ENCODE data around the gene KCNK10. TPM values are rescaled to one million over a fixed set of nuclear protein-coding genes. Genes with fewer than 3 reads are reported as not detected.

The KCNK10 gene
- total RNA-seq (2014; rRNA removed; shearing (Covaris generic)) = 0.69 and 1.9 TPM in 2 replicates
- 0.15 TPM in 1 of 2 replicates, not detected in the other for polyA plus RNA-seq (2015; cell fraction: cytosol; rRNA removed)
- 0.03 and 0.10 TPM in 2 replicates for polyA plus RNA-seq (2015; cell fraction: nucleus; rRNA removed)

DNA sequence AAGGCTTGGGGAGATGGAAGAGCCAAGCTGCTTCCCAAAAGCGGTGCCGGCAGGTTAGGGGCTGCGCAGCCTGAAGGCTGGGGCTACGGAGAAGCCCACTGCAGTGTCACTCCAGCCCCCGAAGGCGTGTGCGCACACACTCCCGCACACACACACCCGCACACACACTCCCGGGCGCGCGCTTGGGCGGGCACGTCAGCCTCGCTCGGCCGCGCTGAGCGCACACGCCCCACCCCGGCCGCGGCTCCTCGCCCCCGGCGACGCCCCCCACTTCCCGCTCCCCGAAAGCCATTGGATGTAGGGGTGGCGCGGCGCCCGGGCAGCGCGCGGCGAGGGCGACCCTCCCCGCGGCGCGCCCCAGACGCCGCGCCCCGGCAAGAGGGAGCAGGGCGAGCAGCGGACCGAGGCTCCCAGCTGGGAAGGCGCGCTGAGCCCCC, at the start of gene KCNK10:
Gene KCNK10 (minus strand): TSS at position 184 of the 437 bp plus-strand sequence. CDS start 471 bp downstream, outside the sequence.
- in situ Hi-C loops (cut with HindIII; ENCODE audit: low pct_unique_long_range_greater_than_20kb, low sequenced_read_pairs) = no loop called here
- DNase-seq (ENCODE audit: low read depth, low spot score) = no peak

DNA sequence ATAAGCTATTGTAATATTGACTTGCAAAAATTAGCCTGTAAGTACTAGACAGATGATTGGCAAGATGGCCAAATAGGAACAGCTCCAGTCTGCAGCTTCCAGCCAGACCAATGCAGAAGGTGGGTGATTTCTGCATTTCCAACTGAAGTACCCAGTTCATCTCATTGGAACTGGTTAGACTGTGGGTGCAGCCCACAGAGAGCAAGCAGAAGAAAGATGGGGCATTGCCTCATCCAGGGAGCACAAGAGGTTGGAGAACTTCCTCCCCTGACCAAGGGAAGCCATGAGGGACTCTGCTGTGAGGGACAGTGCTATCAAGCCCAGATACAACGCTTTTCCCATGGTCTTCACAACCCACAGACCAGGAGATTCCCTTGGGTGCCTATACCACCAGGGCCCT, 46.4 kb upstream of the KCNK10 start:
- in situ Hi-C loops (cut with HindIII; ENCODE audit: low pct_unique_long_range_greater_than_20kb, low sequenced_read_pairs) = no loop called here
- no peak for DNase-seq (ENCODE audit: low read depth, low spot score)

DNA sequence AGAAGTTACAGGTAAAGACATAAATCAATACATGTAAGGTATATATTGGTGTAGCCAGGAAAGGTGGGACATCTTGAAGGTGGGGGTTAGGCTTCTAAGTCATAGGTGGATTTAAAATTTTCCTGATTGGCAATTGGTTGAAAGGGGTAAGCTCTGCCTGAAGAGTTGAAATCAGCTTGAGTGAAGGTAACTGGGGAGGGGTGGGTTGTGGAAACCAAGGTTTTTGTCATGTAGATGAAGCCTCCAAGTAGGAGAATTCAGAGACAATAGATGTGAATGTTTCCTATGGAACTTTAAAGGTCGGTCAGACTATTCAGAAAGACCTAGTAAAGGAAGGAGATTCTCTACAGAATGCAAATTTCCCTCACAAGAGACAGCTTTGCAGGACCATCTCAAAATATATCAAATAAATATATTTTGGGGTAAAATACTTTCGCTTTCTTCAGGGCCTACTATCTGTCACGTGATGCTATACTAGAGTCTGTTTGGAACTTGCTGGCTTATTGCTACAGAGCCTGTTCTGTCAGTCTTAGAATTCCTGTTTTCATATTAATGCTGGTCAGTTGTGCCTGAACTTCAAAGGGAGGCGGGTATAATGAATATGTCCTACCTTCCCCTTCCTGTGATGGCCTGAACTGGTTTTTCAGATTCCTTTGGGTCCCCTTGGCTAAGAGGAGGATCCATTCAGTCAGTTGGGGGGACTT, 41.8 kb upstream of the KCNK10 start:
- no peak for DNase-seq (ENCODE audit: low read depth, low spot score)
- in situ Hi-C loops (cut with HindIII; ENCODE audit: low pct_unique_long_range_greater_than_20kb, low sequenced_read_pairs) = no loop called here

GRCh38 chr14:88363644-88364043, 40.6 kb upstream of the KCNK10 start:
- in situ Hi-C loops (cut with HindIII; ENCODE audit: low pct_unique_long_range_greater_than_20kb, low sequenced_read_pairs) = no loop called here

GRCh38 chr14:88359500-88359899, 36.4 kb upstream of the KCNK10 start:
- no peak for DNase-seq (ENCODE audit: low read depth, low spot score)
- in situ Hi-C loops (cut with HindIII; ENCODE audit: low pct_unique_long_range_greater_than_20kb, low sequenced_read_pairs) = no loop called here

More at GRCh38 chr14:88363644-88364043, 40.6 kb upstream of the KCNK10 start:
- no peak for DNase-seq (ENCODE audit: low read depth, low spot score)

DNA sequence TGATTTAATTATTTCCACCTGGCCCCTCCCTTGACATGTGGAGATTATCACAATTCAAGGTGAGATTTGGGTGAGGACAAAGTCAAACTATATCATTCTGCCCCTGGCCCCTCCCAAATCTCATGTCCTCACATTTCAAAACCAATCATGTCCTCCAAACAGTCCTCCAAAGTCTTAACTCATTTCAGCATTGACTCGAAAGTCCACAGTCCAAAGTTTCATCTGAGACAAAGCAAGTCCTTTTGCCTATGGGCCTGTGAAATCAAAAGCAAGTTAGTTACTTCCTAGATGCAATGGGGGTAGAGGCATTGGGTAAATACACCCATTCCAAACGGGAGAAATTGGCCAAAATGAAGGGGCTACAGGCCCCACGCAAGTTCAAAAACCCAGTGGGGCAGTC, 31.3 kb upstream of the KCNK10 start:
- no peak for DNase-seq (ENCODE audit: low read depth, low spot score)

GRCh38 chr14:88352698-88353097, 29.6 kb upstream of the KCNK10 start:
- DNase-seq (ENCODE audit: low read depth, low spot score) = no peak

More for the DNA sequence above, 31.3 kb upstream of the KCNK10 start:
- in situ Hi-C loops (cut with HindIII; ENCODE audit: low pct_unique_long_range_greater_than_20kb, low sequenced_read_pairs) = no loop called here

GRCh38 chr14:88351966-88352691, 29.1 kb upstream of the KCNK10 start:
- peak; percentile 55 for DNase-seq (ENCODE audit: low read depth, low spot score)
- in situ Hi-C loops (cut with HindIII; ENCODE audit: low pct_unique_long_range_greater_than_20kb, low sequenced_read_pairs) = no loop called here

More at GRCh38 chr14:88352698-88353097, 29.6 kb upstream of the KCNK10 start:
- in situ Hi-C loops (cut with HindIII; ENCODE audit: low pct_unique_long_range_greater_than_20kb, low sequenced_read_pairs) = no loop called here

DNA sequence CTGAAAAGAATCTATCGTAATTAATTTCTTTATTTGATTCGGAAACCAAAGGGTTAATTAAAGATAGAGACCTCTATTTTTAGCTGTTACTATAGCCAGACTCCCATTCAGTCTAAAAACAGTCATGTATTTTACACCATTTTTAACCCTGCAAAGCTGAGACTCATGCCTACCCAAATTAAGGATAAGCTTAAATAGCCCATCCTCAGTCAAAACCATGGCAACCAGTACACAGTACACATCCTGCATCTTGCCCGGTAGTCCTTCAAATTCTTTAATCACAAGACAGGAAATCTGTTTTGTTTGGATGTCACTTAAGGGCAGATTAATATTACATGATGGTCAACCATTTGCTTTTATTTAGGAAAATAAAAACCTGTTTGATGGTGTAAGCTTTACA, 25.5 kb upstream of the KCNK10 start:
- in situ Hi-C loops (cut with HindIII; ENCODE audit: low pct_unique_long_range_greater_than_20kb, low sequenced_read_pairs) = no loop called here
- DNase-seq (ENCODE audit: low read depth, low spot score) = no peak

- DNase-seq (ENCODE audit: low read depth, low spot score) = peak; percentile 16
- in situ Hi-C loops (cut with HindIII; ENCODE audit: low pct_unique_long_range_greater_than_20kb, low sequenced_read_pairs) = no loop called here
These were observed 23.1 kb upstream of the KCNK10 start for GRCh38 chr14:88346048-88346639.

DNA sequence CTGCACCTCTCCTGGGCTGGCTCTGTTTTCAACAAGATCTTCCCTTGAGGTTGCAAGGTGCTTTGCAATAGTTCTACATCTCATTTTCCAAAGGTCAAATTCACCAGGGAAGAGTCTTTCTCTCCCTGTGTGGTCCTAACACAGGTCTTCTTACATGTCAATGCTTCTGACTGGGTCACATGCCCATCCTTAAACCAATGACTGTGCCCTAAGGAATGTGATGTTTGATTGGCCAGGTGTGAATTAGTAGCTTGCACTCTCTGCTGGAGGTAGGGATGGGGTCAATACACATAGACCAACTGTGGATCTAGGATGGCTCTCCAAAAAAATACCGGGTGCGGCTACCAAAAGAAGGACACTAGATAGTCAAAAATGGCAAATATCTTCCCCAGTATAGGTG, 19.9 kb upstream of the KCNK10 start:
- no peak for DNase-seq (ENCODE audit: low read depth, low spot score)

GRCh38 chr14:88340357-88340756, 17.3 kb upstream of the KCNK10 start:
- DNase-seq (ENCODE audit: low read depth, low spot score) = no peak
- in situ Hi-C loops (cut with HindIII; ENCODE audit: low pct_unique_long_range_greater_than_20kb, low sequenced_read_pairs) = no loop called here

More for the DNA sequence above, 19.9 kb upstream of the KCNK10 start:
- in situ Hi-C loops (cut with HindIII; ENCODE audit: low pct_unique_long_range_greater_than_20kb, low sequenced_read_pairs) = no loop called here

DNA sequence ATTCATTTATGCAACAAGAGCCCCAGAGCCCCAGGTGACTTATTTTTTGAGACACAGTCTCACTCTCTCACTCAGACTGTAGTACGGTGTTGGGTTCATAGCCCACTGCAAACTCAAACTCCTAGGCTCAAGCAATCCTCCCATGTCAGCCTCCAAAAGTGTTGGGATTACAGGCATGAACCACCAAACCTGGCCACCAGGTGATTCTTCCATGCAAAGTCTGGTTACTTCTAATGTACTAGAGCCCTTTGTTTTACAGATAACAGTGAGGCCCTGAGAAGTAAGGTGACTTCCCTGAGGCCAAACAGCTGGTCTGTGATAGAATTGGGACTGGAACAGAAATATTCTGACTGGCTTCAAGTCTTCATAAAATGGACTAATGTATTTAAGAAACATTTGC, 10.0 kb upstream of the KCNK10 start:
- in situ Hi-C loops (cut with HindIII; ENCODE audit: low pct_unique_long_range_greater_than_20kb, low sequenced_read_pairs) = no loop called here
- DNase-seq (ENCODE audit: low read depth, low spot score) = no peak

GRCh38 chr14:88327497-88327896, 4.4 kb upstream of the KCNK10 start:
- in situ Hi-C loops (cut with HindIII; ENCODE audit: low pct_unique_long_range_greater_than_20kb, low sequenced_read_pairs) = no loop called here

DNA sequence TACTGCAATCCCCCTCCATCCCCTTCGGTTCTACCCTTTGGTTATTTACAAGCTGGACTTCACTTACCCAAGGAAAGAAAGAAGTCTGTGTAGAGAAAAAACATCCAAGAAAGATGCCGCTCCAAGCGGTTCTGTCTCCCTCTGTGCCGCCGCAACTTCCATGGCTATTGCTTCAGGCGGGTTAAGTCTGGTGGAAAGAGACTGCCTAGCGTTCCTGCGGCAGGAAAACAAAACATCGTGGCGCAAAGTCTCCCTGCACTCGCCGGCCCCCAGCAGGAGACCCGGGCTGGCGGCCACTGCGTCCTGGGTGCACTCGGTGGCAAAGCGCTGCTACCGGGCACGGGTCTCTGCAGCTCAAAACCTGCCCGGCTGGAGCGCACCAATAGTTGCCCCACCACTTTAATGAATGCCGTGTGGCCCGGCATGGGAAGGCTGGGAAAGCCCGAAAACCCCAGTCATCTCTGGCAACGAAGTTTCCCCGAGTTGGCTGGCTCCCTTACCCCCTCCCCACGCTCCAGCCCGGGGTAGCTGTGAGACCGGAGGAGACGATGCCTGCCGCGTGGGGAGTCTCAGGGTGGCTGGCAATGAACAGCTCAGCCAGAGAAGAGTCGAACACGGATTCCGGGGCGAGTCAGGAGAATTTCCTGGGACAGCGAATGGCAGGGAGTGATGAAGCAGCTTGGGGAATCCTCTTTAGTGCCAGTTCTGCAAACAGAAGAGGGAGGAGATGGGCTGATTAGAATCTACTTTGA, 3.5 kb upstream of the KCNK10 start:
- in situ Hi-C loops (cut with HindIII; ENCODE audit: low pct_unique_long_range_greater_than_20kb, low sequenced_read_pairs) = no loop called here
- no peak for DNase-seq (ENCODE audit: low read depth, low spot score)

More at GRCh38 chr14:88327497-88327896, 4.4 kb upstream of the KCNK10 start:
- no peak for DNase-seq (ENCODE audit: low read depth, low spot score)

DNA sequence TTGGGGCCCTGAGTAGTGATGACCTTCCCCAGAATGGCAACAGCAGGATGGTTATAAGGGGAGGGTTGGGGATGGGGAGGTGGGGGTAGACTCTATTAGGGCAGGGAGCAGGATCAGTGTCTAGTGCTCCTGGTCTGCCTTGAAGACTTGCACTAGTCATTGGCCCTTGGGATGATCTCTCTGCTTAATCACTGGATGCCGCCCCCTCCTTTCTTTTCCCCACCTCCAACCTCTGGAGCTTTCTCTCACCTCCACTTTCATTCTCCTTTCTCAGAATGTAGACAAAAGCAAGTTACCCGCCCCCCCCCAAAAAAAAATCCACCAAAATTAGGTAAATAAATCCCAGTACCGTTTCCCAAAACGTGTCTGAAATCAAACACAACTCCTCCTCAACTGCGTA, 2.8 kb upstream of the KCNK10 start:
- in situ Hi-C loops (cut with HindIII; ENCODE audit: low pct_unique_long_range_greater_than_20kb, low sequenced_read_pairs) = no loop called here
- no peak for DNase-seq (ENCODE audit: low read depth, low spot score)

- no peak for DNase-seq (ENCODE audit: low read depth, low spot score)
These were observed 1.9 kb upstream of the KCNK10 start for GRCh38 chr14:88324930-88325329.

GRCh38 chr14:88324491-88324890, 1.4 kb upstream of the KCNK10 start:
- in situ Hi-C loops (cut with HindIII; ENCODE audit: low pct_unique_long_range_greater_than_20kb, low sequenced_read_pairs) = no loop called here
- DNase-seq (ENCODE audit: low read depth, low spot score) = no peak

More at GRCh38 chr14:88324930-88325329, 1.9 kb upstream of the KCNK10 start:
- in situ Hi-C loops (cut with HindIII; ENCODE audit: low pct_unique_long_range_greater_than_20kb, low sequenced_read_pairs) = no loop called here

Data from SK-MEL-5 (cell line).